Hypothalamus (tissue), 51 donors: Measurements from ENCODE around the gene DLG5.

Source experiments
- DNase-seq, 51 donors: peaks; one replicate each; lab custom pipeline; 2025; lab: John Stamatoyannopoulos, UW

The DLG5 gene, protein sequence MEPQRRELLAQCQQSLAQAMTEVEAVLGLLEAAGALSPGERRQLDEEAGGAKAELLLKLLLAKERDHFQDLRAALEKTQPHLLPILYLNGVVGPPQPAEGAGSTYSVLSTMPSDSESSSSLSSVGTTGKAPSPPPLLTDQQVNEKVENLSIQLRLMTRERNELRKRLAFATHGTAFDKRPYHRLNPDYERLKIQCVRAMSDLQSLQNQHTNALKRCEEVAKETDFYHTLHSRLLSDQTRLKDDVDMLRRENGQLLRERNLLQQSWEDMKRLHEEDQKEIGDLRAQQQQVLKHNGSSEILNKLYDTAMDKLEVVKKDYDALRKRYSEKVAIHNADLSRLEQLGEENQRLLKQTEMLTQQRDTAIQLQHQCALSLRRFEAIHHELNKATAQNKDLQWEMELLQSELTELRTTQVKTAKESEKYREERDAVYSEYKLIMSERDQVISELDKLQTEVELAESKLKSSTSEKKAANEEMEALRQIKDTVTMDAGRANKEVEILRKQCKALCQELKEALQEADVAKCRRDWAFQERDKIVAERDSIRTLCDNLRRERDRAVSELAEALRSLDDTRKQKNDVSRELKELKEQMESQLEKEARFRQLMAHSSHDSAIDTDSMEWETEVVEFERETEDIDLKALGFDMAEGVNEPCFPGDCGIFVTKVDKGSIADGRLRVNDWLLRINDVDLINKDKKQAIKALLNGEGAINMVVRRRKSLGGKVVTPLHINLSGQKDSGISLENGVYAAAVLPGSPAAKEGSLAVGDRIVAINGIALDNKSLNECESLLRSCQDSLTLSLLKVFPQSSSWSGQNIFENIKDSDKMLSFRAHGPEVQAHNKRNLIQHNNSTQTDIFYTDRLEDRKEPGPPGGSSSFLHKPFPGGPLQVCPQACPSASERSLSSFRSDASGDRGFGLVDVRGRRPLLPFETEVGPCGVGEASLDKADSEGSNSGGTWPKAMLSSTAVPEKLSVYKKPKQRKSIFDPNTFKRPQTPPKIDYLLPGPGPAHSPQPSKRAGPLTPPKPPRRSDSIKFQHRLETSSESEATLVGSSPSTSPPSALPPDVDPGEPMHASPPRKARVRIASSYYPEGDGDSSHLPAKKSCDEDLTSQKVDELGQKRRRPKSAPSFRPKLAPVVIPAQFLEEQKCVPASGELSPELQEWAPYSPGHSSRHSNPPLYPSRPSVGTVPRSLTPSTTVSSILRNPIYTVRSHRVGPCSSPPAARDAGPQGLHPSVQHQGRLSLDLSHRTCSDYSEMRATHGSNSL (N-terminal part only)

DNA sequence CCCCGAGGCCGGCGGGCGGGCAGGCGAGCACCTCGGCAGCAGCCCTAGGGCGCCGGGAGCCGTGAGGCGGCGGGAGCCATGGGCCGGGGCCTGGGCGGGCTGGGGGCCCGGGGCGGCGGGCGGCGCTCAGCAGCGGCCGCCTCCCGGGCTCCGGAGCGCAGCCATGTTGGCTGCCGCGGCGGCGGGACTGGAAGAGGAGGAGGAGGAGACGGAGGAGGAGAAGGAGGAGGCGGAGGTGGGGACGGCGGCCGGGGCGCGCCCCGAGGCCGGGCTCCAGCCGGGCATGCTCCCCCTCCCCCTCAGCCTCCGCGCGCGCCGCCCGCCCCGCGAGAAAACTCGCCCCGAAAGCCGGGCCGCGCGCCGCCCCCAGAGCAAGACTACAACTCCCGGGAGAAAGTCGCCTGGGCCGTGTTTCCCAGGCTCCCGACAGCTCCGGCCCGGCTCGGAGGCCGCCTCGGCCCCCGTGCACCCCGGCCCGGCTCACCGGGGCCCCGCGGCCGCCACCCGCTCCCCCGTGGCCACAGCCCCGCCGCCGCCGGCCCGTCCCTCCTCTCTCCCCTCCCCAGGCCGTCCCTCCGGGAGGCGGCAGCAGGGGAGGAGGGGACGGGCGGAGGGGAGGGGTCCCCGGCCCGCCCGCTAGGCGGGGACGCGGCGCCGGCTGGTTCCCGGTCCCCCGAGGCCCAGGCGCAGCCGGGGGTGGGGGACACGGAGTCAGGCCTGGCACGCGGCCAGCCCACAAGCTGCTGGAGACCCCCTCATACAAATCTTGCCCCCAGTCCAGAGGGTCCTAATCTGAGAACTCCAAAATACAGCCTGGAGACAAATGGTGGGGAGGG is at the start of gene DLG5:
Gene DLG5 (minus strand): TSS at position 190 of the 836 bp plus-strand sequence. CDS start 235 bp downstream, outside the sequence.
- DNase-seq = peak in 41 of 51 donors; percentile 17 to 76 (median 52)

DNA sequence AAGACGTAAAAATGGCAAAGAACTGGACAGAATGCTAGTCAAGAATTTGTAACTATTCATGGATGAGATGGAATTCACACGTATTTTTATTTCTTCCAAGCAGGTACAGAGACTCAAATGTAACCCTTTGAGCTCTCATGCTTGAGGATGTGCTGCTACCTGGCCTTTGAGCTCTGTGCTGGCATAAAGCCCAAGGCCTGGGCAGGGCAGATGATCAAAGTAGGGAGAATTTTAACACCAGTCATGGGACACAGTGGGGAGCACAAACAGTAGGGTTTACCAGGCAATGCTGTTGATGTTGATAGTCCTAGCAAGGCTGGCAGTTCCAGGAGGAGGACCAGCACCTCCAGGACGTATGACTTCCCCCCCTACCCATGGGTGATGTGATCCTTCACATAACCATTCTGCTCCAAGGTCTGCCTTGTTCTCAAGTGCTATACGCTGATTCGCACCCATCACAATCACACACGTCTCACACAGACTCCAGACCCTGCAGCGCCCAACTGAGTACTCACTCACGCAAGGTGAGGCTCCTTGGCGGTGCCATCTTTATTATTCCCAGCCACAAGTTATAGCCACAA is 48.6 kb upstream of the DLG5 start:
- no peak for DNase-seq

DNA sequence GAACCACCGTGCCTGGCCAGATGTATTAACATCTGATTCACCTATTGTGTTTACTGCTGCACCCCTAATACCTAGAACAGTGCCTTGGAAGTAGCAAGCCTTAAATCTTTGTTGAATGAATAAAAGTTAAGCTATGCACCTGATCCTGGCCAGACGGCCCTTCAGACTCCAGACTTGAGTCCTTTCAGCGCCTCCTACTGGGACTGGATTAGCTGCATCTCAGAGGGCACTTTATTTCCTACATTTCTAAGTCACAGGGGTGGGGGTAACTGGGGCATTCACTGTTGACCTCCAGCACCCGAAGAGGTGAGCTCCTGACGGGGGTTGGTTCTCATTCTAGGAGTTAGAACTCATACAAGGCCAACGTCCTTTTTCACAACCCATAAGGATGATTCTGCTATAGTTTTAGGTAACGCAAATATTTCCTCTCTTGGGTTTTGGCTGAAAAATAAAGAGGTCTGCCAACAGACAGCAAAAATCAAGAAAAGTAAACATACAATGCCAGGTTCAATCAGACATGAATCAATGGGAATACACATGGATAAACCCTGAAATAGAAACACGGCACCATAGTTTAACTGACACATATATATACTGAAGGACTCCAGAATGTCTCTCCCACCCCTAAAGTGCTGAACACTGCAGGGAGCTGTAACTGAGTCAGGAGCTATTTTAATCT is 48.0 kb upstream of the DLG5 start:
- no peak for DNase-seq

DNA sequence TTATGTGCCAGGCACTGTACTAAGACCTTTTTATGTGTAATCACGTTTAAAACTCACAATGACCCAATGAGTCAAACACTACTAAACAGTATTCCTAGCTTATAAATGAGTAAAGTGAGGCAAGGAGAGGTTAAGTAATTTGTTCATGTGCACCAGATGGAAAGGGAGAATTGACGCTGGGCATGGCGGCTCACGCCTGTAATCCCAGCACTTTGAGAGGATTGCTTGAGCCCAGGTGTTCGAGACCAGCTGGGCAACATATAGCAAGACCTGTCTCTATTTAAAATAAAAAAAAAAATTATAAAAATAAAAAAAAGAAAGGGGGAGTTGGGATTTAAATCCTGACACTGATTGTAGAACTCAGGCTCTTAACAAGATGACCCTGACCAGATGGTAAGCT is 46.7 kb upstream of the DLG5 start:
- no peak for DNase-seq

DNA sequence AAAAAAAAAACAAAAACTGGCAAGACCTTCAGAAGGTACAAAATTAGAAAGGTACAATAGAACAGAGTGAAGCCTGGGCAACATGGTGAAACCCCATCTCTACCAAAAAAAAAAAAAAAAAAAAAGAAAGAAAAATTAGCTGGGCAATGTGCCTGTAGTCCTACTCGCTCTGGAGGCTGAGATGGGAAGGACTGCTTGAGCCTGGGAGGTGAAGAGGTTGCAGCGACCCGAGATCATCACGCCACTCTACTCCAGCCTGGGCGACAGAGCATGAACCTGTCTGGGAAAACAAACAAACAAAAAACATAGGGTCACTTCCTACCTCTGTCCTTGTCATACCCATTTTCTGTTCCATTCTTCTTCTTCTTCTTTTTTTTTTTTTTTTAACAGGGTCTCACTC is 45.6 kb upstream of the DLG5 start:
- no peak for DNase-seq

DNA sequence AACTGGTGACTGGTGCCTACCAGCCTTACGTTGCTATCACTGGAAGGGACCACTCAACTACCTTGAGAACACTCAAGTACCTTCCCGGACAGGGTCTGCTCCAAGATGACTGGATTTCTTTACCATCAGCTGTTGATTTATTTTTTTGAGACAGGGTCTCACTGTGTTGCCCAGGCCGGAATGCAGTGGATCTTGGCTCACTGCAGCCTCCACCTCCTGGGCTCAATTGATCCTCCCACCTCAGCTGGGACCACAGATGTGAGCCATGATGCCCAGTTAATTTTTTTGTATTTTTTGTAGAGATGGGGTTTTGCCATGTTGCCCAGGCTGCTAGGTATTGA is 45.2 kb upstream of the DLG5 start:
- DNase-seq = no peak

DNA sequence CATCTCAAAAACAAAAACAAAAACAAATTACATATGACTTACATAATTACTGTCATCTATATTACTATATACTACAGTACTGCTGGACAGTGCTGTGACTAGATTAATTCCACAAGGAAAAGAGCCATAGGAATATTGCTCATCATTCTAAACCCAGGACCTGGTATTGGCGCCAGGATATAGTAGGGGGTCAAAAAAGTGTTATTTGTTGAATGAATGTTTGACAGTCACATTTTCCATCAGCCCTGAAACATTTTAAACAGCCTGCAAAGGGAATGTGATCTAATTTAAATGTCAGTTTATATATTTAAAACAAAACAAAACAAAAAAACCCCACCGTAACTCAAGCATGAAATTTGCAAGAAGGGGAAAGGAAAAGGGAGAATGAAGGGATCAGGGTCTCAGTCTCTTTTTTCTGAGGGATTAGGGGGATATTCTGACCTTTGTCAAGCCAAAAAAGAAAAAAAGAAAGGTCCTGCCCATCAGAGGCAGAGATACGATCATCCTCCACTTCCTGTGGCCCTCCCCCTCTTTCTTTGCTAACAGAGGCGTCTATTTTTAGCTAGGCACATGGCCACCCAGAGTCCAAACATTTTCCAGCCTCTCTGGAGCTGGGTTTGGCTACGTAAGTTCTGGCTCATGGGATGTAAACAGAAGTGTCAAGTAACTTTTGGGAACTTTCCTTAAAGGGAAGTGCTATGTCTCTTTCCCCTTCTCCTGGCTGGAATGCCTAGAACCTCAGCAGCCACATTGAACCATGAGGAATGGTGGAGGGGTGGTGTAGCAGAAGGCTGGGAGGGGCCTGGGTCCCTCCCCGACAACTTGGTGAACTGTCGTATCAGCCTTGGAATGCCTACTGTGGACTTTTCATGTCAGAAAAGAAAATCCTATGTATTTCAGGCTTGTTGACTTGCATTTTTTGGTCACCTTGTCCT is 44.6 kb upstream of the DLG5 start:
- DNase-seq = peak in 2 of 51 donors; percentile 11 to 13

DNA sequence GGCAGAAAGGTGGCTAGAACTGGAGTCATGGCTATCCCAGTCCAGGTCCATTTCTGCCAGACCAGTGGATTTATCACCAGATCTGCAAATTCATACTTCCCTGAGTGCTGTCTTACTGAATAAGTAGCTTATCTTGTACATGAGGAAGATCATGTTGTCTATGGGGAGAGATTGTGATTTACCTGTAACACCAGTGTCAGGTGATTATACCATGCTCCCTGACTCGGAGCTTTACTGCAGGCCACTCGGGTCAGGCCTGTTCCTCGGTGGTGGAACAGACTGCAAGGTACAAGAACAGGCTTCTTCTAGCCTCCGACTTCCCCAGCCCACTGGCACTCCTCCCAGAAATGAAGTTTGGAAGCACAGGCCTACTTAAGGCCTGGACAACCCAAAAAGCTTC is 42.6 kb upstream of the DLG5 start:
- peak in 1 of 51 donors; percentile 10 for DNase-seq

DNA sequence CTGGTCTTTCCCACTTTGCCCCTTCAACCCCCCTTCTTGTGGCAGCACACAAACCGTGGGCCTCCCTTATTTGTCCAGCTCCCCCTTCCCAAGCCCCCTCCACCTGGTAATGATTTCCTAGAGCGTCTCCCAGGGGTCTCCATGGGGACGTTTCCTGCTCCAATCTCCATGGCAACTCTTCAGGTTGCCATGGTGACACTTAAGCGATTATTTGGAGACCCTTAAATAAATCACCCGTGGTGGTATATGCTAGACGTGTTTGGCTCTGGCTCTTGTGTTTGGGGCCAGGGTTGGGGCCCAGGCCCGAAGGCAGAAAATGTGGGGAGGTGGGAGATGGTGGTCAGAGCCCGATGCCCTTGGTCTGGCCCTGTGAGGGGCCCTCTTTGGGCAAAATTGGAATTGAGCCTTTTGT is 41.1 kb upstream of the DLG5 start:
- no peak for DNase-seq

DNA sequence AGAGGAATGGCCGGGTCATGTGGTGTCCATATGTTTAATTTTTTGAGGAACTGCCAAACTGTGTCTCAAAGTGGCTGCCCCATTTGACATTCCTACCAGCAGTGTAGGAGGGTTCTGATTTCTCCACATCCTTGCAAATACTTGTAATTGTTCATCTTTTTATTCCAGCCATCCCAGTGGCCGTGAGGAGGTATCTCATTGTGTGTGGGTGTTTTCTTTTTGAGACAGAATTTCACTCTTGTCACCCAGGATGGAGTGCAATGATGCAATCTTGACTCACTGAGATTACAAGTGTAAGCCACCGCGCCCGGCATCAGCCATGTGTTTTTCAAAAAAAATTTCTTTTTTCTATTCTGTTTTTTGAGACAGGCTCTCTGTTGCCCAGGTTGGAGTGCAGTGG is 38.7 kb upstream of the DLG5 start:
- DNase-seq = no peak

DNA sequence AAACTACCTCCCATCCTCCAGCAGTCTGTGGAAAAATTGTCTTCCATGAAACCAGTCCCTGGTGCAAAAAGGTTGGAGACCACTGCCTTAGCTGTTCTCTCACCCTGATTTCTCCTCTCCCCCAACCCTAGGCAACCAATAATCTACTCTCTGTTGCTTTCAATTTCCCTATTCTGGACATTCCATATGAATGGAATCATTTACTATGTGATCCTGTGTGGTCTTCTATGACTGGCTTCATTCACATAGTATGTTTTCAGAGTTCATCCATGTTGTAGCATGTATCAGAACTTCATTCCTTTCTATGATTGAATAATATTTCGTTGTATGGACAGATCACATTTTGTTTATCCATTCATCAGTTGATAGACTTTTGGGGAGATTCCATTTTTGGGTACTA is 38.3 kb upstream of the DLG5 start:
- DNase-seq = no peak

DNA sequence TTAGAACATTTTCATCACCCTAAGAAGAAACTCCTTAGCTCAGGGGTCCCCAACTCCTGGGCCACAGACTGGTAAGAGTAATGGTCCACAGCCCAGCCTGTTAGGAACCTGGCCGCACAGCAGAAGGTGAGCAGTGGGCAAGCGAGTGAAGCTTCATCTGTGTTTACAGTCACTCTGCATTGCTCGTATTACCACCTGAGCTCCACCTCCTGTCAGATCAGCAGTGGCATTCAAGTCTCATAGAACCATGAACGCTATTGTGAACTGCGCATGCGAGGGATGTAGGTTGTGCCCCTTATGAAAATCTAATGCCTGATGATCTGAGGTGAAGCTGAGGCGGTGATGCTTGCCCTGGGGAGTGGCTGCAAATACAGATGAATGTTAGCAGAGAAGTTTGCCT is 37.3 kb upstream of the DLG5 start:
- DNase-seq = no peak

DNA sequence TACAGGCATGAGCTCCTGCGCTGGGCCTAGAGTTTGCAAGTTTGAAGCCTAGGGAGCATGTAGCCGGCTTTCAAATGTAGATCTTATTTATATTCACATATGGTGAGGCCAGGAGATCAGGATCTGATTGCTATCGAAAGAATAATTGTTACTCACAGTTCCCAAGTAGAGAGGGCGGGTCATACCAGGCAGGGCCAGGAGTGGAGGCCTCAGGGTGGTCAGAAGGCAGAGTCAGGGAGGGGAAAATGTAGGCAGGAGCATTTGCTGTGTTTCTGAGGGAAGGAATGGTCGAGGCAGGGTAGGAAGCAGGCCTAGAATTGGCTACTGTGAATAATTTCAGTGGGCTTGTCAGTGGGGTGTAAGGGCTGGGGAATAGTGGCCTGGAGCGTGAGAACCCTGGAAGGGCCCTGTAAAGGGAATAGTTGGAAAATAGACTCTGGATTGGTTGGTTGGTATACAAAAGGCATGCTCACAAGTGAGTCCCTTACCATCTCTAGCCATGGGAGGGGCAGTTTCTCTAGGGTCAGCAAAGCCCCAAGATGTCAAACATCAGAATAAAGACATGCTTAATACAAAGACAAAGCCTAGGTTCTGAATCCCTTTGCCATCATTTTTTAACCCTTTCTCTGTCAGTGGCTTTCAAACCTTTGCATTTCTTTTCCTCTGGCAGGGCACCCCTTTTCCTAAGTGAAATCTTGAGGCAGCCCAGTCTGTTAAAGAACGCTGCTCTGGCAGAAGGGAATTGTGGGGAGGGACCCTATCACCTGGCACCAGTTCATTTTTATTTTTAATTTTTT is 36.0 kb upstream of the DLG5 start:
- DNase-seq = no peak

DNA sequence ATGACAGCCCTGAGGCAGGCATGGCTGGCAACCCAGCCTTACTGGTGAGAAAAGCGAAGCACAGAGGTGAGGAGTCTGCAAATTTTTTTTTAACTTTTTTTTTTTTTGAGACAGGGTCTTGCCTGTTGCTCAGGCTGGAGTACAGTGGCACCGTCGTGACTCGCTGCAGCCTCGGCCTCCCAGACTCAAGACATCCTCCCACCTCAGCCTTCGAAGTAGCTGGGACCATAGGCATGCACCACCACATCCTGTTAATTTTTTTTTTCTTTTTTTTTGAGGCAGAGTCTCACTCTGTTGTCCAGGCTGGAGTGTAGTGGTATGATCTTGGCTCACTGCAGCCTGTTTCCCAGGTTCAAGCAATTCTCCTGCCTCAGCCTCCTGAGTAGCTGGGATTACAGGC is 35.1 kb upstream of the DLG5 start:
- no peak for DNase-seq

DNA sequence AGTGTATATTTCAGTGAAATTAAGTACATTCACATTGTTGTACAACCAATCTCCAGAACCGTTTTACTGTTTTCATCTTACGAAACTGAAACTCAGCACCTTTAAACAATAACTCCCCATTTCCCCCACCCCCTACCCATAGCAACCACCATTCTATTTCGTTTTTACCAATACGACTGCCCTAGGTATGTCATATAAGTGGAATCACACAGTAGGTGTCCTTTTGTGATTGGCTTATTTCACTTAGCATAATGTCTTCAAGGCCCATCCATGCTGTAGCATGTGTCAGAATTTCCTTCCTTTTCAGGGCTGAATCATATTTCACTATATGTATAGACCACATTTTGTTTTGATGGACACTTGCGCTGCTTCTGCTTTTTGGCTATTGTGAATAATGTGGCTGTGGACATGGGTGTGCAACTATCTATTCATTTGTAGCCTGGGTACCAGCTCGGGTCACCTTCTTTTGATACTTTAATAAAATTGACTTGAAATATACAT is 34.3 kb upstream of the DLG5 start:
- no peak for DNase-seq

DNA sequence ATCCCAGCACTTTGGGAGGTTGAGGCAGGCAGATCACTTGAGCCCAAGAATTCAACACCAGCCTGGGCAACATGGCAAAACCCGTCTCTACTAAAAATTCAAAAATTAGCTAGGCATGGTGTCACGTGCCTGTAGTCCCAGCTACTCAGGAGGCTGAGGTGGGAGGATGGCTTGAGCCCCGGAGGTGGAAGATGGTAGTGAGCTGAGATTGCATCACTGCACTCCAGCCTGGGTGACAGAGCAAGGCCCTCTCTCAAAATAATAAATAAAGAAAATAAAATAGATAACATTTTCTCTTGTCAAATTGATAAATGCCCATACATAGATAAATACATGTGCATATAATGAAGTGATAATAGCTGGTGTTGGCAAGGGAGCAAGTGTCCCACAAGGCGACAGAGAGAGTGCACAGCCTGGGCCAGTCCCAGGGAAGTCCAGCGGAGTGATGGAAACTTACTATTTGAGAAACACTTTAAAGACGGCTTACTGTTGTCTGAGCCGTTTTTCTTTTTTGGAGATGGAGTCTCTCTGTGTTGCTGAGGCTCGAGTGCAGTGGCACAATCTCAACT is 33.4 kb upstream of the DLG5 start:
- no peak for DNase-seq

DNA sequence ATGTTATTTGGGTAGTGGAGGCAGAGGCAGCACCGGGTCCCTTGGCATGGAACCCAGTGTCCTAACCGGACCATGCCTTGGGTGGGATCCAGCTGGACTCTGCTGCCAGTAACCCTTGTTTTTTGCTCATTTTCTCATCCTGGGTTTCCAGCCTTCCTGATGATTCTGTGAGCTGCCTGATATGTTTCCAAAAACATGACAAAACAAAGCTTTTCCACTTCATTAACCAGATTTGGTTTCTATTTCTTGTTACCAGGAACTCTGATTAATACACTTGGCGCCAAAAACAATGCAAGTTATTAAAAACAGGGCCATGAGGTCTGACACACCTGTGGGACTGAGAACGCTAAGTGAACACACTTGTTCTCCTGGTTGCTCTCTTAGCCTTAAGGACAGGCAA is 32.8 kb upstream of the DLG5 start:
- DNase-seq = peak in 5 of 51 donors; percentile 4 to 21 (median 9)
